PC-3 (cell line): ENCODE measurements around the gene MTMR1. TPM values are rescaled to one million over a fixed set of nuclear protein-coding genes. Genes with fewer than 3 reads are reported as not detected.

Source experiments
- ATAC-seq: fragments of 200-7000 bp; cut with Tn5 transposase; 2 replicates; pipeline ENCODE4 v1.9.1; 2020; ENCODE audit warnings: mild to moderate bottlenecking, moderate library complexity
- BruUV-seq: library from RNA; stranded (reverse); fragments of 400-500 nt; replicated peaks from 2 replicates; lab custom pipeline; 2021; lab: Mats Ljungman, UMichigan
- CTCF ChIA-PET: fragments of 300-600 bp; sonication (Branson Sonifier 250); formaldehyde crosslinking; loops from one replicate; lab custom pipeline; 2022; ENCODE audit warnings: antibody characterized with exemption; lab: Charles Lee
- POLR2A ChIA-PET: fragments of 300-600 bp; sonication (Branson Sonifier 250); formaldehyde crosslinking; loops from one replicate; lab custom pipeline; 2022; ENCODE audit warnings: antibody characterized with exemption; ENCODE audit not compliant: unreplicated experiment; lab: Charles Lee
- DNase-seq: peaks from one replicate; pipeline ENCODE4 v3.0.0-alpha.2; 2015
- H2AFZ ChIP-seq: fragments of 300-600 bp; sonication (generic); 2 replicates; pipeline ENCODE4 v1.6.0; 2016; ENCODE audit warnings: antibody characterized with exemption, low read length
- H3F3A ChIP-seq: fragments of 300-600 bp; sonication (generic); one replicate; pipeline ENCODE4 v1.6.0; 2017; ENCODE audit warnings: antibody characterized with exemption, low read length, control low read depth, mild to moderate bottlenecking; ENCODE audit not compliant: unreplicated experiment
- H3K27ac ChIP-seq: fragments of 300-600 bp; sonication (generic); 2 replicates; pipeline ENCODE4 v1.5.1; 2016; ENCODE audit warnings: mild to moderate bottlenecking, low read length
- H3K27me3 ChIP-seq: fragments of 300-600 bp; sonication (generic); 2 replicates; pipeline ENCODE4 v1.6.1; 2016; ENCODE audit warnings: low read length, mixed read lengths
- H3K36me3 ChIP-seq: fragments of 300-600 bp; sonication (generic); 2 replicates; pipeline ENCODE4 v1.6.1; 2016; ENCODE audit warnings: low read depth, mixed run types, low read length, mixed read lengths
- H3K4me1 ChIP-seq: fragments of 300-600 bp; sonication (generic); 2 replicates; pipeline ENCODE4 v1.5.1; 2016; ENCODE audit warnings: low read length; ENCODE audit not compliant: insufficient read depth
- H3K4me2 ChIP-seq: fragments of 300-600 bp; sonication (generic); 2 replicates; pipeline ENCODE4 v1.6.0; 2016; ENCODE audit warnings: low read length
- H3K4me3 ChIP-seq: fragments of 300-600 bp; sonication (generic); 2 replicates; pipeline ENCODE4 v1.5.1; 2016; ENCODE audit warnings: mild to moderate bottlenecking, low read length, mixed read lengths
- H3K79me2 ChIP-seq: fragments of 300-600 bp; sonication (generic); 2 replicates; pipeline ENCODE4 v1.6.1; 2017; ENCODE audit warnings: low read length, mixed read lengths
- H3K9ac ChIP-seq: fragments of 300-600 bp; sonication (generic); 2 replicates; pipeline ENCODE4 v1.6.0; 2016; ENCODE audit warnings: mild to moderate bottlenecking, low read length
- H3K9me2 ChIP-seq: fragments of 300-600 bp; sonication (generic); replicated peaks from 2 replicates; pipeline ENCODE4 v1.6.1; 2016; ENCODE audit warnings: mixed run types, low read length, mixed read lengths
- H3K9me3 ChIP-seq: fragments of 300-600 bp; sonication (generic); 2 replicates; pipeline ENCODE4 v1.6.1; 2016; ENCODE audit warnings: low read length, mixed read lengths
- H4K20me1 ChIP-seq: fragments of 300-600 bp; sonication (generic); 2 replicates; pipeline ENCODE4 v1.6.1; 2016; ENCODE audit warnings: low read length, mixed read lengths
- EZH2 ChIP-seq: fragments of 300-600 bp; sonication (generic); IDR thresholded peaks from one replicate; pipeline ENCODE4 v1.6.1; 2017; ENCODE audit warnings: antibody characterized with exemption, mild to moderate bottlenecking, low read length; ENCODE audit not compliant: unreplicated experiment
- EZH2phosphoT487 ChIP-seq: fragments of 300-600 bp; sonication (generic); IDR thresholded peaks from 2 replicates; pipeline ENCODE4 v1.6.1; 2018; ENCODE audit warnings: mild to moderate bottlenecking, antibody characterized with exemption, low read length, borderline replicate concordance
- intact Hi-C: fragments of 100-400 bp; cut with micrococcal nuclease; formaldehyde crosslinking; loops from 2 replicates; pipeline ENCODE4 v1.9.0; 2023
- total RNA-seq: library from RNA; depleted of rRNA; stranded (reverse); fragments of >200 nt; gene quantifications from 2 replicates; pipeline ENCODE4 v1.2.3, GENCODE V29; 2014
- TF ChIP-seq, protein P1 (sequence below): fragments of 300-600 bp; sonication (generic); conservative IDR thresholded peaks from 2 replicates; pipeline ENCODE4 v1.5.1; 2017; ENCODE audit warnings: antibody characterized with exemption, low read depth, mild to moderate bottlenecking, low read length

Gene MTMR1
- total RNA-seq, 1 experiment from 2014 or later: 31.8 TPM

- no peak overlapping the region for H3K4me3 ChIP-seq
- CTCF ChIA-PET: no interaction called here
- no peak overlapping the region for H2AFZ ChIP-seq
- H3K4me1 ChIP-seq: peaks cover 29% of the 10 kb centered on the region
- H3K27ac ChIP-seq: no peak overlapping the region
- H3K9me2 ChIP-seq: no peaks in the 10 kb centered on the region
- H3K27me3 ChIP-seq: no peaks in the 10 kb centered on the region
- H3F3A ChIP-seq: peaks cover 3% of the 10 kb centered on the region
- peaks cover 21% of the 10 kb centered on the region for H3K36me3 ChIP-seq
- H3K9ac ChIP-seq: no peak overlapping the region
- peaks cover 72% of the 10 kb centered on the region for H3K79me2 ChIP-seq
- H3K9me3 ChIP-seq: 0 out of 2 replicates have a peak, but pooled peaks cover 6% of the 10 kb centered on the region
- ATAC-seq (no peak), DNase-seq (no peak)
- H3K4me2 ChIP-seq: no peak overlapping the region
- no TSS peak for BruUV-seq
- intact Hi-C loops: no loop called here
- H4K20me1 ChIP-seq: no peaks in the 10 kb centered on the region
- POLR2A ChIA-PET: no interaction called here
- TF ChIP-seq EZH2phosphoT487: no peak
- TF ChIP-seq EZH2: no peak
- TF ChIP-seq, protein P1, sequence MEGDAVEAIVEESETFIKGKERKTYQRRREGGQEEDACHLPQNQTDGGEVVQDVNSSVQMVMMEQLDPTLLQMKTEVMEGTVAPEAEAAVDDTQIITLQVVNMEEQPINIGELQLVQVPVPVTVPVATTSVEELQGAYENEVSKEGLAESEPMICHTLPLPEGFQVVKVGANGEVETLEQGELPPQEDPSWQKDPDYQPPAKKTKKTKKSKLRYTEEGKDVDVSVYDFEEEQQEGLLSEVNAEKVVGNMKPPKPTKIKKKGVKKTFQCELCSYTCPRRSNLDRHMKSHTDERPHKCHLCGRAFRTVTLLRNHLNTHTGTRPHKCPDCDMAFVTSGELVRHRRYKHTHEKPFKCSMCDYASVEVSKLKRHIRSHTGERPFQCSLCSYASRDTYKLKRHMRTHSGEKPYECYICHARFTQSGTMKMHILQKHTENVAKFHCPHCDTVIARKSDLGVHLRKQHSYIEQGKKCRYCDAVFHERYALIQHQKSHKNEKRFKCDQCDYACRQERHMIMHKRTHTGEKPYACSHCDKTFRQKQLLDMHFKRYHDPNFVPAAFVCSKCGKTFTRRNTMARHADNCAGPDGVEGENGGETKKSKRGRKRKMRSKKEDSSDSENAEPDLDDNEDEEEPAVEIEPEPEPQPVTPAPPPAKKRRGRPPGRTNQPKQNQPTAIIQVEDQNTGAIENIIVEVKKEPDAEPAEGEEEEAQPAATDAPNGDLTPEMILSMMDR: no peak
Observed at GRCh38 chrX:150696331-150696730, 3.1 kb downstream of the MTMR1 start.

DNA sequence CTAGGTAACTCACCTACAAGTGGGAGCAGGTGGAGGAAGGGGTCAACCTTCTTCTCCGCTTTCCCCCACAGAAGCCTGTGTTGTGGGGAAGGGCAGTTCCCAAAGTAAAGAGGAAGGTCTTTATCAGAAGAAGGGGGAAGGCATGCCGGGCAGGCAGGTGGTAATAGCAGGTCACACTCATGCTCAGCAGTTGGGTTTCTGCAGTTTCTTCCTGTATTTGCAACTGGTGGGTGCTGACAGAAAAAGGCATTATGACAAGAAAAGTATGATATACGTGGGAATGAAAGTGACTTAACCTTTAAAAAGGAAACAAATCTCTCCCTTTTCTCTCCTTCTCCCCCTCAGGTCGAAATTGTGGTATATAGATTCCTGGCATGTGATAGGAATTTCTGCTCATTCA is 3.7 kb downstream of the MTMR1 start:
- peaks cover 77% of the 10 kb centered on the region for H3K79me2 ChIP-seq
- intact Hi-C loops: no loop called here
- ATAC-seq: no peak

GRCh38 chrX:150697641-150698040 is 4.4 kb downstream of the MTMR1 start:
- no peaks in the 10 kb centered on the region for H4K20me1 ChIP-seq
- intact Hi-C loops: no loop called here
- ATAC-seq: no peak
- H3K9ac ChIP-seq: no peak overlapping the region
- POLR2A ChIA-PET: no interaction called here
- H3K79me2 ChIP-seq: peaks cover 77% of the 10 kb centered on the region
- no peak overlapping the region for H3K27ac ChIP-seq
- H3K4me3 ChIP-seq: no peak overlapping the region
- CTCF ChIA-PET: no interaction called here
- no TSS peak for BruUV-seq
- peaks cover 25% of the 10 kb centered on the region for H3K4me1 ChIP-seq
- no peaks in the 10 kb centered on the region for H3K27me3 ChIP-seq
- no peak overlapping the region for H3K4me2 ChIP-seq
- TF ChIP-seq EZH2 (no peak), EZH2phosphoT487 (no peak)
- TF ChIP-seq, protein P1: no peak
- H3K36me3 ChIP-seq: peaks cover 22% of the 10 kb centered on the region
- no peaks in the 10 kb centered on the region for H3K9me3 ChIP-seq
- DNase-seq: no peak
- H3K9me2 ChIP-seq: no peaks in the 10 kb centered on the region
- no peak overlapping the region for H2AFZ ChIP-seq
- peaks cover 3% of the 10 kb centered on the region for H3F3A ChIP-seq

More for the DNA sequence above, 3.7 kb downstream of the MTMR1 start:
- BruUV-seq: no TSS peak
- Histone ChIP-seq H3K4me2 (no peak overlapping the region), H3K9ac (no peak overlapping the region), H2AFZ (no peak overlapping the region), H3K4me1 (peaks cover 29% of the 10 kb centered on the region), H3K27me3 (no peaks in the 10 kb centered on the region), H3K4me3 (no peak overlapping the region), H3F3A (peaks cover 3% of the 10 kb centered on the region), H3K9me2 (no peaks in the 10 kb centered on the region), H3K27ac (no peak overlapping the region), H4K20me1 (no peaks in the 10 kb centered on the region), H3K9me3 (0 out of 2 replicates have a peak, but pooled peaks cover under 1% of the 10 kb centered on the region), H3K36me3 (peaks cover 21% of the 10 kb centered on the region)
- ChIA-PET CTCF (no interaction called here), POLR2A (no interaction called here)
- TF ChIP-seq EZH2phosphoT487: no peak
- no peak for TF ChIP-seq EZH2
- TF ChIP-seq, protein P1: no peak
- no peak for DNase-seq
